T-helper 2 cell treated with Interferon-gamma antibody and Interleukin-4, amounts not matched to agents 100 ng/mL and 5 ng/mL, for 36 hours (primary cell): Measurements from ENCODE around the gene C16orf74. TPM values are rescaled to one million over a fixed set of nuclear protein-coding genes. Genes with fewer than 3 reads are reported as not detected.

ENCODE experiments used
- intact Hi-C: fragments of 100-400 bp; cut with micrococcal nuclease; formaldehyde crosslinking; loops from one replicate; pipeline ENCODE4 v1.15.1; 2023
- total RNA-seq: library from RNA; stranded (reverse); gene quantifications from 2 replicates; pipeline ENCODE4 v1.2.3, GENCODE V29; 2022

C16orf74 gene
- total RNA-seq, 1 donor from 2014 or later: 0.34 TPM

- intact Hi-C loops: no loop called here
These were observed 52.4 kb downstream of the C16orf74 start for GRCh38 chr16:85698459-85698891.

GRCh38 chr16:85697431-85697830, 53.5 kb downstream of the C16orf74 start:
- intact Hi-C loops: no loop called here

- intact Hi-C loops: no loop called here
These were observed 54.1 kb downstream of the C16orf74 start for GRCh38 chr16:85696781-85697180.

GRCh38 chr16:85695196-85696128, 55.4 kb downstream of the C16orf74 start:
- intact Hi-C loops: no loop called here

- intact Hi-C loops: no loop called here
These were observed 60.3 kb downstream of the C16orf74 start for GRCh38 chr16:85690469-85691064.

GRCh38 chr16:85689950-85690320, 61.0 kb downstream of the C16orf74 start:
- intact Hi-C loops: loop anchor here (2.0 to 10.0 kb wide), 4 partner anchors 73 to 385 kb away; partner anchors contain the start of genes COX4I1 and EMC8

- intact Hi-C loops: loop anchor here (2.0 to 10.0 kb wide), 4 partner anchors 73 to 385 kb away; partner anchors contain the start of genes COX4I1 and EMC8
These were observed 61.5 kb downstream of the C16orf74 start for GRCh38 chr16:85689285-85689949.

GRCh38 chr16:85688586-85689284, 62.2 kb downstream of the C16orf74 start, which contains the start of gene GINS2:
GINS2 (minus strand) TSS chr16:85688954; CDS start chr16:85688898, 56 bp downstream.
- intact Hi-C loops: loop anchor here (2.0 to 10.0 kb wide), 4 partner anchors 72 to 384 kb away; partner anchors contain the start of genes COX4I1 and EMC8

GRCh38 chr16:85687651-85688471, 63.0 kb downstream of the C16orf74 start:
- intact Hi-C loops: loop anchor here (2.0 to 10.0 kb wide), 4 partner anchors 71 to 383 kb away; partner anchors contain the start of genes COX4I1 and EMC8

- intact Hi-C loops: loop anchor here (5.0 to 10.0 kb wide), 2 partner anchors 110 to 382 kb away; partner anchors contain the start of genes COX4I1 and EMC8
These were observed 63.8 kb downstream of the C16orf74 start for GRCh38 chr16:85686912-85687591.

GRCh38 chr16:85685251-85685650, 65.6 kb downstream of the C16orf74 start:
- intact Hi-C loops: loop anchor here (5.0 to 10.0 kb wide), 2 partner anchors 112 to 380 kb away; partner anchors contain the start of genes COX4I1 and EMC8

- intact Hi-C loops: loop anchor here (10.0 kb wide), 1 partner anchor 379 kb away; no protein-coding TSS in a partner anchor
These were observed 67.5 kb downstream of the C16orf74 start for GRCh38 chr16:85683363-85683762.

GRCh38 chr16:85682516-85682915, 68.4 kb downstream of the C16orf74 start:
- intact Hi-C loops: loop anchor here (10.0 kb wide), 1 partner anchor 378 kb away; no protein-coding TSS in a partner anchor

- intact Hi-C loops: loop anchor here (10.0 kb wide), 1 partner anchor 376 kb away; no protein-coding TSS in a partner anchor
These were observed 69.6 kb downstream of the C16orf74 start for GRCh38 chr16:85681255-85681654.

- intact Hi-C loops: loop anchor here (10.0 kb wide), 1 partner anchor 376 kb away; no protein-coding TSS in a partner anchor
These were observed 70.4 kb downstream of the C16orf74 start for GRCh38 chr16:85680352-85680944.

GRCh38 chr16:85679870-85680269, 71.0 kb downstream of the C16orf74 start:
- intact Hi-C loops: loop anchor here (10.0 kb wide), 1 partner anchor 375 kb away; no protein-coding TSS in a partner anchor

- intact Hi-C loops: no loop called here
These were observed 72.1 kb downstream of the C16orf74 start for GRCh38 chr16:85678821-85679220.

- intact Hi-C loops: no loop called here
These were observed 72.9 kb downstream of the C16orf74 start for GRCh38 chr16:85678016-85678415.
